Activated CD8-positive, alpha-beta memory T cell treated with anti-CD3 and anti-CD28 coated beads, Interleukin-2, amount 50 U/mL, for 1 hour (primary cell): ENCODE data around the gene SAP30BP.
"Not testable (repeated sequence)": the region's sequence is repeated elsewhere in the genome, so short reads cannot be mapped to it uniquely, and the experiment has no call there.

Experiments
- DNase-seq: peaks from one replicate; pipeline ENCODE4 v3.0.0-alpha.2; 2020; ENCODE audit errors: extremely low read depth

SAP30BP gene

DNA sequence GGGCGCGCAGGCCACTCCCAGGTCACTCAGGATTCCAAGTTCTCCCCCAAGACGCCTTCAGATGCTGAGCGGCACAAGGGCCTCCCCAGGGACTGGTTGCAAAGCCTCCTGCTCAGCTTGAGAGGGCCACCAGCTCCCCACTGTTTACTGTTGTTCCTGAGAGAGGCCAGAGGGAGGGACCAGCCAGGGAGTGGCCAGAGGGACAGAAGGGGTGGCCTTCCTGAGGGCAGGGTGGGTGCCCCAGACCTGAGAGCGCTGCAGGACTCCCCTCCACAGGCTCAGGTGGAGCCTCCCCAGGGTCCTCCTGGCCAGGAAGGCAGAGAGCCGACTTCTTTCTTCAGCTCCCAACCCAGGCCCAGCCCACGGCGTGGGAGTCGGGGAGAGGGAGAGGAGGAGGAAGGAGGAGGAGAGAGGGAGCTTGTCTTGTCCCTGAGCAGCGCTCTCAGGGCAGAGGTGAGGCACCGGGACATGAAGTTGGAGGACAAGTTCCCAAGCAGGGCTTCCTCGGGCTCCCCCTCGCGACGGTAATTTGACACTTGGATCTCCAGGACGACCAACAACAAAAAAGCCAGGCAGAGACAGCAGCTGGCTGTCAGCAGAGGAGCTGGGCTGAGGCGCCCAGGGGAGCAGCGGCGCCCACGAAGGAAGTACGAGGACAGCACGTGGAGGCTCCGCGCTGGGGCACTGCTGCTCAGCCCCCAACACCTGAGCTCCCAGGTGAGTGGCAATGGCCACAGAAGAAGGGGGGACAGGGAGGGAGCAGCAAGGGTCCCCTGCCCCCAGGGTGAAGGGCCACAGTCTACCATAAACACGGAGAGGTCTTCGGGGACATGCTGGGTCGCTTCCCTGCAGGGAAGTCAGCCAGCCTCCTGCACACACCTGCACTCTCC lies 33.4 kb upstream of the SAP30BP start:
- peak; percentile 14 for DNase-seq

DNA sequence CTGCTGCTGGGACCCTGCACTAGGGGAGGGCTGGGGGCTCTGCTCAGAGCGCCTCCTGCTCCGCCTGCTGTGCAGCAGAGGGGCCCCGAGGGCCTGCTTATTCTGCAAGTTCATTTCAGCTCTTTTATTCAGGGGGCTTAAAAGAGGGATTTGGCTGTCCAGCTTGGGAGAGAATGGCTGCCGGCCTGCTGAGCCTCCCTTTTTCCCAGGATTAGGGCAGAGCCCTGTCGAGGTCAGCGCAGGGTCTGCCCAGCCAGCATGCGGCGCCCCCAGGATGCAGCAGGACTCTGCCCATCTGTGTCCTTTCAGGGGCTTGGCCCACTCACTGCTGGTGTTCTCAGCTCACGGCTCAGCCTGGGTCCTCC lies 32.8 kb upstream of the SAP30BP start:
- DNase-seq, result no peak

DNA sequence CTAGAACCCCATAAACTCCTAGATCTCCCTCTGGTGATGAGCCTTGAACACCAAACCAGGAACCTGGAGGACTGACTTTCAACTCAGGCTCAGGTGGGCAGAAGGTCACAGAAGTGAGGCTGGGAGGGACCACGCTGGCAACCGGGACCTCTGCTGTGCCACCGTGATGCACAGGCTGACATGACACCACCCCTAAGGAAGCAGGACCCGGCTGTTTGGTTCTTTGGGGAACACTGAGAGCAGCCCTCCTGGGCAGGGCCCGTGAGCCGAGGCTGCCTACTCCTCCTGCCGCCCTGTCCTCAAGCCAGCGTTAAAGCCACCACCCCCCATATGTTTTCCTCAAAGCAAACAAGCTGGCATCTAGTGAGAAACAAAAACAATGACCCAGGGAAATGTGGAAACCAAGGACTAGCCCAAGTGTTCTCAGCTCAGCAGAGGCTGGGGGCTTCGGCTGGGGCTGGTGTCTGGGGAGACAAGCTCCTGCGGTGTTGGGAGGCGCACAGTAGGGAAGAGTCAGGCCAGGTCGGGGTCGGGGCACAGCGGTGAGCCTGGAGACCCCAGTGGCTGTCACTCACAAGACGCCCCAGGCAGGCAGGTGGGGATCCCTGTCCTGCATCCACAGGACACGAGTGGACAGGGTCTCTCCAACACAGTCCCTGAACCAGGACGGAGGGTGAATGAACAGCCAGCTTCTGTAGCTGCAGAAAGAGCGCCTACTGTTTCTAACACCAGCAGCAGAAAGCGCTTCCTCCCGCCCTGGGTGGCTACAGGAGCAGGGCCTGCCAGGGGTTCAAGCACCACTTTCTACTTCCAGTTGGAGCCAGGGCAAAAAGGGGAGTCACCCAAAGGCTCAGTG lies 32.2 kb upstream of the SAP30BP start:
- no peak for DNase-seq

DNA sequence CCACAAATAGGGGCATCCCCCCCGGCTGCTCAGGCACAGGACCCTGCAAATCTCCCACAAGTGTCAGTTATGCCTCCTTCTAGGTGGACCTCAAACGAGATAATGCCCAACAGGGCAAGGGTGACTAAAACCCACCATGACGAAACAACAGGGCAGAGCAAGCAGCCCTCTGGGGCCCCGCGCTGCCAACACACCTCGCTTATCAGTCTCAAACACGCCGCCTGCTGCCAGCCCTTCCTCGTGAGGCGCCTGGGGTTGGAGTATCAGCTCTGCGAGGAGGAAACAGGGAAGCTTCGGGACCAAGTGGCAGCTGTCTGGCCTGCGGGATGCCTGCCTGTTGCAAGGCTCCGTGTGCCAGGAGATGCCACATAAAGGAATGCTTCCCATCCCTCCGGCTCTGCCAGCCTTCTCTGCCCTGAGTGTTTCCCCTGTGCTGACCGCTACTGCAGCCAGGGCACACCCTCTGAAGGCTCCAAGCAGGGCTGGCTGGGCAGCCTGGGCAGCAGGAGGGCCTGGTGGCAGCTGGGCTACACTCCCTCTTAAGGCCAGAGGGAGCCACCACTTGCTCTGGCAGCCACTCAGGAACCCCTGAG lies 31.4 kb upstream of the SAP30BP start:
- DNase-seq, result no peak

DNA sequence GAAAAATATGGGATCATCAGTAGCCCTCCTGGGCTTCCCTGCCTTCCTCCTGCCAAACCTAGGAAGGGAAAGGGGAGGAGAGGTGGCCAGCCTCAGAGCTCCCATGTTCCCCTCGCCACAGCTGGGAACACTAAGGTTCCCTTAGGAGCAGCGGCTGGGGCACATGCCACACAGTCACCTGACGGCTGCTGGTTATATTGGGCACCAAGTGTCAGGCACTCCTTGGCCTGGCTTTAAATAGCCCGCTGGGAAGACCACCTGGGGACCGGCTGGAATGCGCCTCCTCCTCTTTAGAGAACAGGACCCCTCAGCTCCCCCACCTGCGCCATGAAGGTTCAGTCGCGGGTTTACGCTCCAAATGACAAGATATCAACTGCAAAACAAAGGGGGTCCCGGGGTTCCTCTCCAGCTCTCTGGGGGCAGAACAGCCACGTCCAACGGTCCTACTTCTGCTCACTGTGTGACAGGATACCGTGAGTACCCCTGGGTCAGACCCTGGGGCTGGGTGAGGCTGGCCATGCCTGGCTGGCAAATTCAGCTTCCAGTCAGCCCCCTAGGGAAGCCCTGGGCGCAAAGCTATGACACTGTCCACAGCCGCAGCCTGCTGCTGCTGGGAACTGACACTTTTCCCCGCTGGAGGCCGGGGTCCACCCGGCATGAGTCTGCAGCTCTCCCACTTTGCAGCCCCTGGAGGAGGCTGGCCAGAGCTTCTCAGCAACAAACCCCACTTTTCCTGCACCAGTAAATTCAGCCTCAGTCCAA lies 30.6 kb upstream of the SAP30BP start:
- no peak for DNase-seq

DNA sequence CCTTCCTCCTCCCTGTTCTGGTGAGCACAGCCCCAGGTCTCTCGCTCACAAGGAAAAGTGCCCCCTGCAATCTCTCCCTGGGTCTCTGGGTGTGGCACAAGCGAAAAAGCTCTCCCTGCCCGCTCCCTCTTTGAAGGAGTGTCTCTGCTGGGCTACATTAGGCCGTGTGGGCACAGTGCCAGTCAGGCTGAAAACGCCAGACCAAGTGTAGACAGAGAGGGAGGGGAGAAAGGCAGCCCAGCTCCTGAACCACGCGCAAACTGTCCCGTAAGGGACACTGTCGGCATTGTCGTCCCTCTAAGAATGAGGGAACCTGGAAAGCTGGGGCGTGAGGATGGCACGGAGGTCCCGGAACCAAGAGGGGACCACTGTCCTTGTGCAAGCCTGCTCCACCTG lies 30.0 kb upstream of the SAP30BP start:
- no peak for DNase-seq

DNA sequence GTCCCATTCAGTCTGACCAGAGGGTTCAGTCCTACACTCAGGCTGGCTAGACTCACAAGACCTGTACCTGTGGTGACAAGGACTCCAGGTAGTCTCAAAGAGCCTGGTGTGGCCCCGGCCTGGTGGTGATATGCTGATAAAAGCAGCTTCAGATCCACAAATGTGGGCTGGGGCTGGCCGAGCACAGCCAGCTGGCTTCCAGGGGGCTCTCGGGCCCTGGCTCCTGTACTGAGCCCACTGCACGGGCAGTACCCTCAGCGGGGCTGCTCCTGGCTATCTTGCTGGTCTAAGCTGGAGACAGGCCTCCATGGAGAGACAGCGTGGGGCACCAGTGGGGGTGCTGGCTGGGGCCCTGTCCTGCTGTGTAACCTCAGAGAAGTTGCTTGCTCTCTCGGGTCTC lies 29.6 kb upstream of the SAP30BP start:
- no peak for DNase-seq

DNA sequence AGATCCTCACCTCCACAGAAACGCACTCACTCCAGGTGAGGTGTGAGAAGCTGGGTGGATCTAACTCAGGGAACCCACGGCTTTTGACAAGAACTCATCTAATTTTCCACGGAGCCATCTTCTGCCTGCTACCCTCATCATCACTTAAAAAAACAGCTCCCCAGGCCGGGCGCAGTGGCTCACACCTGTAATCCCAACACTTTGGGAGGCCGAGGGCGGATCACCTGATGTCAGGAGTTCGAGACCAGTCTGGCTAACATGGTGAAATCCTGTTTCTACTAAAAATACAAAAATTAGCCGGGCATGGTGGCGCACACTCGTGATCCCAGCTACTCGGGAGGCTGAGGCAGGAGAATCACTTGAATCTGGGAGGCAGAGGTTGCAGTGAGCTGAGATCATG lies 29.1 kb upstream of the SAP30BP start:
- DNase-seq, result not testable (repeated sequence)

DNA sequence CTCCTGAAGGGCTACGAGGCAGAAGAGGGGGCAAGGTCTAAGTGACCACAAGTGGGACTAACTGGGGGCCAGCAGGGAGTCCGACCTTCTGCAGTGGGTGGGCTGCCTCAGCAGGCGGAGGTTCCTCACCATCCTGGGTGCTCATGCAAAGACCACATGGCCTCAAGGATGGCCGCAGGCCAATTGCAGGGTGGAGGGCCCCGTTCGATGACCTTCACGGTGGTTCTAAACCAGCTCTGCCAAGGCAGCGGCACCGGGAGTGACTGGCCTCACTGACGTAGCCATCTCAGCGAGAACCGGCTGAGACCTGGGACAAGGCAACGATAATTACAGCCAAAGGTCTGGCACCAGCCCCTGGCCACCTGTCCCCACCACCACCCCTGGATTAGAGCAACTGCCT lies 28.2 kb upstream of the SAP30BP start:
- DNase-seq, result no peak

DNA sequence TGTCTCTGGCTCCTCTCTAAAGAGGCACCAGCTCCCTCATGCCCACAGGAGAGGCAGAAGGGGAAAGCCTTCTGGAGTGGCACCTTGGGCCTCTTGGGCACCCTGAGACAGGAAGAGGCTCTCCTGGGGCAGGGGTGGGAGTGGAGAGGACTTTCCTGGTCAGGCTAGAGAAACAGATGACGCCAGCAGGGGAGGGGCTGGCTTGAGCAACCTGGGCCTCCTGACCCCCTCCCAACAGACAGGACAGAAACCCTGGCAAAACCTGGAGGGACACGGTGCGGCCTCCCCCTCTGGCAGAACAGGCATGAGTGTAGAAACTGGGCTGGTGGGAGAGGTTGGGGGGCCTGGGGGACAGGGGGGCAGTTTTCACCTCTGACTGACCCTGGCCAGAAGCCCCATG lies 27.8 kb upstream of the SAP30BP start:
- no peak for DNase-seq

DNA sequence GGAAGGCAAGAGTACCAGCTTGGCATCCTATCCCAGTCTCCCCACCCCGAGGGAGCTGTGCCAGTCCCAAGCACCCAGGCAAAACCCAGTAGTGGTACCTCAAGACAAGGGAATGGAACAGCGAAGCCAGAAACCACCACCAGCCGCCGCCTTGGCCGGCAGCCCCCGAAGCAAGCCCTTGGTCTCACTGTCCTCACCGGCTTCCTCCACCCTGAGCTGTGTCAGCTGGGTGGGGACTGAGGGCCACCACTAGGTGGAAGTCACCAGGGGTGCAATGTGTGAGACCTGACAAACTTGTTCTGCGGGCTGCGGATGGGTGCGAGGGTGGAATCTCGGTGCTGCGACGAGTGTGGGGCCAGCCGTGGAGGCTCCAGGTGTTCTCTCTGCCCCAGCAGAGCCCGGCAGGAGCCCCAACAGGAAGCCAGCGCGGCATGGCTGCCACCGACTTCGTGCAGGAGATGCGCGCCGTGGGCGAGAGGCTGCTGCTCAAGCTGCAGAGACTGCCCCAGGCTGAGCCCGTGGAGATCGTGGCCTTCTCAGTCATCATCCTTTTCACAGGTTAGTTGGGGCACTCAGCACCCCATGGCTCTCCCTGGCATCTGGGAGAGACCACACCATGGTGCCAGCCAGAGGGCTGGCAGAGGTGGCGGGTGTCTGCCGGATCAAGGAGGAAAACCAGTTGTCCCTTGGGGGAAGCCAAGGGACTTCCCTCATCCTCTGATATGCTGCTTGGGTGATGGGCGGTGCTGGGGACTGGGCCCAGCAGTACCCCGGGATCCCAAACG lies 27.2 kb upstream of the SAP30BP start:
- DNase-seq, result no peak

DNA sequence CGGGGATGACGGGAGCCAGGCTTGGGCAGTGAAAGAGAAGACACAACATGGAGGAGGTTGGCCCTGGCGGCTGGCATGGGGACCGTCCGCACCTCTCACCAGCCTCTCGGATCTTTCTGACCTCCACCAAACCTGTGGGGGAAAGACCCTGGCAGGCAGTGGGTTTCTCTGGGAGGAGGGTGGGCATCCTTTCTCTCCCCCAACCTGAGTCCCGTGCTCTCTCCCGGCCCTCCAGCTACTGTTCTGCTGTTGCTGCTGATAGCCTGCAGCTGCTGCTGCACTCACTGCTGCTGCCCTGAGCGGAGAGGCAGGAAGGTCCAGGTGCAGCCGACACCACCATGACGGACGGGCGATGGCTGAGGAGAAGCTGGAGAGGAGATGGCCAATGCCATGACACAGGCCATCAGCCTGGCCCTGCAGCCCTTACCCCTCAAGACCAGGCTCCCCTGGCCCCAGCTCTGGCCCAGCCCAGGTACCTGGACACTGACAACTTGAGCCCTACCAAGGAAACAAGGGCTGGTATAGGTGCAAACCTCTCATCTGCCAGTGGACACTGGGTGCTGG lies 26.5 kb upstream of the SAP30BP start:
- no peak for DNase-seq

DNA sequence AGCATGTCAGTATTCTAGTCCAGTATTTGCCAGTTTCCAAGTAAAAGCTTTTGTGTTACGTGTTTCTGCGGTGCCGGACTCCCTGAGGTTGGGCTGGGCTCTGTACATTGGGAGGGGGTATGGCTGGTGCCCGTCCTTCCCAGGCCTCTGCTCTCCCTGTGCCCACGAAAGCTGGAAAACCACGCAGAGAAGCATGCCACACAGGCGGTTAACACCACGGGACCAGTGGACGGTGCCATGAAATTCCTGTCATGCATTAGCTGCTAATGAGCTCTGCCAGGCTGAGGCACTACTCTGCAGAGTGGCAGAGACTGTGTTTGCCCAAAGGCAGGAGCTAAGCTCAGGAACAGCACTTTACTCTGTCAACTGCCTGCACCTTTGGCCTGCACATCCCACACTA lies 25.8 kb upstream of the SAP30BP start:
- DNase-seq, result no peak

DNA sequence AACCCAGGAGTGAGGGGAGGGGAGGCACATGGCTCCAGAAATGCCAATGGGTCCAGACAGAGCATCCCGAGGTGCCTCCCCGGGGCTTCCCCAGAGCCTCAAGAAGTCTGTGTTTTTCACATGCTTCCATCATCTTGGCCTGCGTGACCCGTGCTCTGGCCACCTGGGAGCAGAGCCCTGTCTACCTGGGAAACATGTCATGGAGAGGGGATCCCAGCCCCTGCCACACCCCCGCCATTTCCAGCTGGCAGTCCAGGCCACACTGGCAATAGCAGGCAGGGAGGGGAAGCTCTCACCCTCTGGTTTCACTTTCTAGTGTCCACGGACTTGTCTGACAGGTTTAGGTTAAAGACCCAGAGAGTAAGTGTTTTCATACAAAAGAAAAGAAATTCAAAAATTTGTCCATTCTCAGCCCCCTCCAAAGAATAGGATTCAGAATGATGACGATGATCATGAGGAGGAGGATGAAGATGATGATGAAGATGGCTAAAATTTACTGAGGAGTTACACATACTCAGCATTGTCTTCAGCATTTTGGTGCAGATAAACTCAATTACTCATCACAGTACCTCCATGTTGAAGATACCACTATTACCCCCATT lies 24.9 kb upstream of the SAP30BP start:
- DNase-seq, result no peak

DNA sequence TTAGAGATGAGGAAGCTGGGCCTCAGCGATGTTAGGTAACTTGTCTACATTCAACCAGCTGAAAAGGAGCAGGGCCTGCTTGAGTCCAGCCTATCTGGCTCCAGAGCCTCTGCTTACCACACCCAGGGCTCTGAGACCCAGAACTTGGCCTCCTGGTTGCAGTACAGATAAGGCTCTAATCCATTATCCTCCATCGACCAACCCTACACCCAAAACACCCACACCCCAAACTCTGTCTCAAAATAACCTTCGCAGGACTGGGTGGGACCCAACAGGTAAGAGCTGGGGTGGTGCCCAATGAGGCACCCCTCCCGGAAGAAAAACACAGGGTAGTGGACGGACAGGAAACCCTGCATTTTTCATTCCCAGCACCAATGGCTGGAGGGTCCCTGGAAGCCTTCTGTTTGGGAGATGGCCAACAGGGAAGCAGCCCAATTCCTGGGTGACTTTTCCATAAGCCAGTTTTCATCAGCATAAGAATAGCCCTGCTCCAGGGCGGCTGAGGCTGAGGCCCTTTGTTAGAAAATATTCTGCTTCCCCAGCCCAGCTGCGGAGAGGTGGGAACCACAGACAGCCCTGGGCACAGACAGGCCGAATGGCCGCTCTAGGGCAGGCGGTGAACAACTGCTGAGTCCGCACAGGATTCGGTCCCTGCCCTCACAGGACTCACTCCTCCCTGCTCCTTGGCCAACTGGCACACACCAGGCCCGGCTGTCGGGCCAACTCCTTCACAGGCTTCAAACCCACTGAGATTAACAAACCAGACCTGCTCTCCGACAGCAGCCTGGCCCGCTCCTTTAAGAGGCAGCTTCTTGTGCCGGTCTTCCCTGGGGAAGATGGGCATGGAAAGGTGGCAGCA lies 24.1 kb upstream of the SAP30BP start:
- no peak for DNase-seq

DNA sequence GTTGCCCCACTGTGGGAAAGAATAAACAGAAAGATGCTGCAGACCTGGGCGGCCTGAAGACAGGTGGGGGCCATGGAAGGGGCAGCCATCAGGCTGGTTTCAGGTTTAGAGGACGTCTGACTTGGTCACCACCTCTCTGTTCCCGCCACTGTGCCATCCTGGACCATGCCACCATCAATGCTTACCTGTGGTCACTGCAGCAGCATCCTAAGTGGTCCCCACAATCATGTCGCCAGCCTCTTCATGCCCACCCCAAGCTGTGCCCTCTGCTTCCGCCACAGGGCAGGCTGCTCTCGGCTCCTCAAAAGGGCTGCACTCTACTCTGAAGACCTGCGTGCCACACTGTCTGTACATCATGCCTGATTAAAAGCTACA lies 23.5 kb upstream of the SAP30BP start:
- no peak for DNase-seq

DNA sequence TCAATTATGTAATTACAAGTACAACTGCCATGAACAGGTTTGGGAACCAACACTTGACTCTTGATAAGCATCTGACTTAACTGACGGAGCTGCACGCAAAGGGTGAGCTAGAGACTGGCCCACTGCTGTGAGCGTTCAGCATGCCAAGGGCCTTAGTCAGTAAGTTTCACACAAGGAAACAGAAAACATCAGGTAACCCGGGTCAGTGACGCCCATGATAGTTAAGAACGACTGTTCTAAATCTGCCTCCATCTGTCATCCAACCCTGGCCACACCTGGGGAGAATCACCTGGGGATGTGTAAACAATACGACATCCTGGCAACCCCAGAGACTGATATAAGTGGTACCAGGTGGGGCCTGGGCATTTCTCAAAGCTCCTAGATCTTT lies 21.6 kb upstream of the SAP30BP start:
- DNase-seq, result no peak

DNA sequence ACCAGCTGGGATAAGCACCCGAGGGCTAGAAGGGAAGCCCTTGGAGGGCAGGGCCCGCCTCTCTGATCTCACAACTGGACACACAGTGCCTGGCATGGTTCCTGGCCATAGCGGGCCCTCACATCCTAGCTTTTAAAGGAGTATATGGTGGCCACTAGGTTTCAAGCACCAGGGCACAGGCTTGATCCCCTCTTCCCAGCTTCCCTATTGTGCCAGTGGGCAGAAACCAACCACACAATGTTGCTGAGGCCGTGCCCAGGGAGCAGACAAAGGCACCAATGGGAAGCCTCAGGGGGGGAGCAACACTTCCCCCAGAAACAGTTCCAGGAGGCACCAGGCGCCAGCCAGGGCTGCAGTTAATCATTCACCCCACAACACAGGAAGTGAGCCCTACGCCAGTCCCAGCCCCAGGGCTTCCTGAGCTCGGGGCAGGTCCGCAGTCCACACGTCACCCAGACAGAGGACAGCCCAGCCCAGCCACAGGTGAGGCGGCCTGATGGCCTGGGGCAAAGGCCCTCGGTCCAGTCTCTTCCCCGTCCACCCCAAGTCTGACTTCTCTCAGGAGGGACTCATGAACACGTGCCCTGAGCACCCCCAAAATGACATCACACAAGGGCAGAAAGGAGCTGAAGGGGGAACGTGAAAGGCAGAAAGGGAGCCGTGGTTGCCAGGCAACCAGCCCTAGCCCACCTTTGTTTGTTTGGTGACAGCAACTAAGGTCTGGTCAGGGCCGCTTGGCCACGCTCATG lies 21.1 kb upstream of the SAP30BP start:
- DNase-seq, result no peak

DNA sequence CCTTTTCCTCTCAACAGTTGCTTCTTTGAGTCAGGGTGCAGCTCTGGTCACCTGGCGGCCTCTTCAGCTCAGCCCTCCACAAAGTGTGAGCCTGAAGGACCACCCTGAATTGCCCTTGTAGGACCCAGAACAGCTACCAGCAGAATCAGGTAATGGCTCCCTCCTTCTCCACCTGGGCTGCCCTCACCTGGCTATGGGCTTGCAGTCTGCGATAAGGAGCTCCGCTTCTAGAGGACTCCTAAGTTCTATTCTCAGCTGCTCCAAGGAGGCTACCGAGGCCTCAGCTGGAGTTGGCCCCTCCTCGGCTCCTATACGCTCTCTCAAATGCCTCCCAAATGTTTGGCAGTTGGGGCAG lies 20.5 kb upstream of the SAP30BP start:
- no peak for DNase-seq
